Measurements from ENCODE around the gene CST8. TPM values are rescaled to one million over a fixed set of nuclear protein-coding genes. Genes with fewer than 3 reads are reported as not detected.

CST8 gene
- total RNA-seq, 1 experiment from 2014 or later, result not detected

DNA sequence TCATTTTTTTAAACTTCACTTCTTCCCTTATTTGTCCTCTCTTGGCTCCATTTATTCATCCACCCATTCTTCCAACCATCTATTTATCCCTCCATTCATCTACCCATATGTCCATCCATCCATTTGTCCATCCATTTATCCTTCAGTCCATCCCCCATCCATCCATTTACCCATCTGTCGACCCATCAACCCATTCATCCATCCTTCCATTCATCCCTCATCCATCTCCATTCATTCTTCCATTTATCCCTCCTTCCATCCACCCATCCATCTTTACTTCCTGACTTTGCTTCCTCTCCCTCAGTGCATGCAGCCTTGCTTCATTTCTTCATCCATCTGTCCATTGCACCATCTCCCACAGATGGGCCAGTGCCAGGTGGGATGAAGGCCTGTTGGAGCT lies 40.0 kb upstream of the CST8 start:
- H3K4me1 ChIP-seq (ENCODE audit: control insufficient read depth, insufficient read depth, low read length), result no peaks in the 10 kb centered on the region
- H3K27me3 ChIP-seq (ENCODE audit: control insufficient read depth, insufficient read depth, low read length), result no peaks in the 10 kb centered on the region
- ChIA-PET POLR2A (no interaction called here), CTCF (no interaction called here)
- H3K27ac ChIP-seq (ENCODE audit: low read length), result no peak overlapping the region
- H3K36me3 ChIP-seq (ENCODE audit: control insufficient read depth, insufficient read depth, low read length), result no peaks in the 10 kb centered on the region
- TF ChIP-seq, protein P1, sequence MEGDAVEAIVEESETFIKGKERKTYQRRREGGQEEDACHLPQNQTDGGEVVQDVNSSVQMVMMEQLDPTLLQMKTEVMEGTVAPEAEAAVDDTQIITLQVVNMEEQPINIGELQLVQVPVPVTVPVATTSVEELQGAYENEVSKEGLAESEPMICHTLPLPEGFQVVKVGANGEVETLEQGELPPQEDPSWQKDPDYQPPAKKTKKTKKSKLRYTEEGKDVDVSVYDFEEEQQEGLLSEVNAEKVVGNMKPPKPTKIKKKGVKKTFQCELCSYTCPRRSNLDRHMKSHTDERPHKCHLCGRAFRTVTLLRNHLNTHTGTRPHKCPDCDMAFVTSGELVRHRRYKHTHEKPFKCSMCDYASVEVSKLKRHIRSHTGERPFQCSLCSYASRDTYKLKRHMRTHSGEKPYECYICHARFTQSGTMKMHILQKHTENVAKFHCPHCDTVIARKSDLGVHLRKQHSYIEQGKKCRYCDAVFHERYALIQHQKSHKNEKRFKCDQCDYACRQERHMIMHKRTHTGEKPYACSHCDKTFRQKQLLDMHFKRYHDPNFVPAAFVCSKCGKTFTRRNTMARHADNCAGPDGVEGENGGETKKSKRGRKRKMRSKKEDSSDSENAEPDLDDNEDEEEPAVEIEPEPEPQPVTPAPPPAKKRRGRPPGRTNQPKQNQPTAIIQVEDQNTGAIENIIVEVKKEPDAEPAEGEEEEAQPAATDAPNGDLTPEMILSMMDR (IDR thresholded peaks at IDR 0.05), result no peak
- TF ChIP-seq POLR2AphosphoS5 (IDR thresholded peaks at IDR 0.05; ENCODE audit: low read depth, low read length) (no peak), REST (IDR thresholded peaks at IDR 0.05; ENCODE audit: insufficient read depth in 1 of 2, low read depth in 2 of 2, low read length in 1 of 2) (no peak), TCF7L2 (IDR thresholded peaks at IDR 0.05; ENCODE audit: low read depth, low read length) (no peak)
- DNase-seq (ENCODE audit: low read depth, low spot score), result no peak
- no TSS peak for BruUV-seq (replicated peaks)
- no peak overlapping the region for H3K4me3 ChIP-seq (ENCODE audit: low read depth in 2 of 2, low read length in 2 of 2)
- intact Hi-C loops (cut with micrococcal nuclease; ENCODE audit: unreplicated experiment), result no loop called here
- in situ Hi-C loops (cut with HindIII; ENCODE audit: low pct_unique_long_range_greater_than_20kb, low sequenced_read_pairs), result no loop called here
- no peak for ATAC-seq
- no peaks in the 10 kb centered on the region for H3K9me3 ChIP-seq (ENCODE audit: control insufficient read depth, insufficient read depth, low read depth, low read length)

GRCh38 chr20:23451956-23452487 lies 38.9 kb upstream of the CST8 start:
- DNase-seq (ENCODE audit: low read depth, low spot score) (no peak), ATAC-seq (no peak)
- in situ Hi-C loops (cut with HindIII; ENCODE audit: low pct_unique_long_range_greater_than_20kb, low sequenced_read_pairs), result no loop called here
- ChIA-PET CTCF (no interaction called here), POLR2A (no interaction called here)
- BruUV-seq (replicated peaks), result no TSS peak
- Histone ChIP-seq H3K27me3 (ENCODE audit: control insufficient read depth, insufficient read depth, low read length) (no peaks in the 10 kb centered on the region), H3K4me3 (ENCODE audit: low read depth in 2 of 2, low read length in 2 of 2) (no peak overlapping the region), H3K36me3 (ENCODE audit: control insufficient read depth, insufficient read depth, low read length) (no peaks in the 10 kb centered on the region), H3K4me1 (ENCODE audit: control insufficient read depth, insufficient read depth, low read length) (no peaks in the 10 kb centered on the region), H3K9me3 (ENCODE audit: control insufficient read depth, insufficient read depth, low read depth, low read length) (no peaks in the 10 kb centered on the region), H3K27ac (ENCODE audit: low read length) (no peak overlapping the region)
- intact Hi-C loops (cut with micrococcal nuclease; ENCODE audit: unreplicated experiment), result no loop called here
- TF ChIP-seq SIN3A (IDR thresholded peaks at IDR 0.05; ENCODE audit: borderline replicate concordance, insufficient read depth, low read depth, low read length), result no peak
- TF ChIP-seq POLR2AphosphoS5 (IDR thresholded peaks at IDR 0.05; ENCODE audit: low read depth, low read length), result no peak
- TF ChIP-seq, protein P1 (IDR thresholded peaks at IDR 0.05), result no peak
- TF ChIP-seq REST (IDR thresholded peaks at IDR 0.05; ENCODE audit: insufficient read depth in 1 of 2, low read depth in 2 of 2, low read length in 1 of 2), result no peak
- no peak for TF ChIP-seq TCF7L2 (IDR thresholded peaks at IDR 0.05; ENCODE audit: low read depth, low read length)

Measured in Panc1 (cell line).